Upper lobe of left lung (tissue), 4 donors: ENCODE measurements around the gene GAB4.
"Not testable (repeated sequence)": the region's sequence is repeated elsewhere in the genome, so short reads cannot be mapped to it uniquely, and the experiment has no call there.

Experiments
- POLR2A ChIP-seq, 4 donors: fragments of 450-650 bp; IDR thresholded peaks; one replicate each; pipeline ENCODE4 v1.5.1; 2016 to 2017; ENCODE audit warnings: antibody characterized with exemption in 4 of 4, mild to moderate bottlenecking in 2 of 4
- POLR2AphosphoS5 ChIP-seq, 2 donors: sonication (generic); formaldehyde crosslinking; IDR thresholded peaks; one replicate each; pipeline ENCODE4 v1.5.1; 2017; ENCODE audit warnings: antibody characterized with exemption in 2 of 2

DNA sequence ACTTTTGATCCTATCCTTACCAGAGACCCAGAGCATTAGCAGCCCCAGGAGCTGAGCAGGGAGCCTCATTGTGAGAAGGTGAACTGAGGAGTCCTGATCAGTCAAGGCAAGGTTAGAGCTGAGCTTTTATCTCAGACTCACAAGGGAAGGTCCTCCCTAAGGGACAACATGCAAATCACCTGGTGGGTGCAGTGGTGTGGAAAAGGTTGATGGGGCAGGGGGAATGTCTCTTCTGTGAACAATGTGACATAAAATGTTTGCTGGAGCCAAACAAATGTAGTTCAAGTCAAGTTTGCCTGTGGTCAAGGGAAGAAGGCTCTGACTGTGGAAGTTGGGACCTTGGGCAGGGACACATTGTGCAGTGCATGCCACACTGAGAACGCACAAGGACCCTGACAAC lies 93.1 kb downstream of the GAB4 start:
- not testable (repeated sequence) for TF ChIP-seq POLR2AphosphoS5, POLR2A (IDR thresholded peaks at IDR 0.05)
